ENCODE data around the gene GRIN2A. TPM values are rescaled to one million over a fixed set of nuclear protein-coding genes. Genes with fewer than 3 reads are reported as not detected.

GRIN2A gene
- total and polyA plus RNA-seq, 5 donors from 2014 or later: not detected

- no peaks in the 10 kb centered on the region for H3K4me1 ChIP-seq (ENCODE audit: control insufficient read depth, insufficient read depth, low read length, poor library complexity, severe bottlenecking)
- no peak for ATAC-seq (ENCODE audit: low read depth in 2 of 2)
- H3K4me3 ChIP-seq (ENCODE audit: low read depth, low read length): no peak overlapping the region
- no peak overlapping the region for H3K4me3 Mint-ChIP-seq
- H3K27ac ChIP-seq (ENCODE audit: insufficient read depth, low read length, poor library complexity, severe bottlenecking): no peak overlapping the region
- H3K36me3 Mint-ChIP-seq: no peaks in the 10 kb centered on the region
- H3K36me3 ChIP-seq (ENCODE audit: control insufficient read depth, insufficient read depth, low read length): no peaks in the 10 kb centered on the region
- H3K4me1 Mint-ChIP-seq: no peaks in the 10 kb centered on the region
- no peaks in the 10 kb centered on the region for H3K27me3 Mint-ChIP-seq
- H3K9me3 Mint-ChIP-seq: peaks cover 0 to 2% (median 0%) of the 10 kb centered on the region in 7 donors
- no peak for DNase-seq
- no peaks in the 10 kb centered on the region for H3K27me3 ChIP-seq (ENCODE audit: control insufficient read depth, insufficient read depth, low read length)
- H3K27ac Mint-ChIP-seq: no peak overlapping the region
- no peaks in the 10 kb centered on the region for H3K9me3 ChIP-seq (ENCODE audit: control insufficient read depth in 2 of 2, low read length in 2 of 2)
Measured at GRCh38 chr16:9723136-9723535, 459.1 kb downstream of the GRIN2A start.

- H3K27ac Mint-ChIP-seq: no peak overlapping the region
- no peaks in the 10 kb centered on the region for H3K9me3 ChIP-seq (ENCODE audit: control insufficient read depth in 2 of 2, low read length in 2 of 2)
- no peaks in the 10 kb centered on the region for H3K27me3 ChIP-seq (ENCODE audit: control insufficient read depth, insufficient read depth, low read length)
- ATAC-seq (ENCODE audit: low read depth in 2 of 2) (no peak), DNase-seq (no peak)
- peaks cover 0 to 6% (median 0%) of the 10 kb centered on the region in 7 donors for H3K9me3 Mint-ChIP-seq
- no peaks in the 10 kb centered on the region for H3K36me3 Mint-ChIP-seq
- peak overlapping the region in 1 of 4 donors; percentile 75 for H3K4me3 Mint-ChIP-seq
- H3K4me1 Mint-ChIP-seq: no peaks in the 10 kb centered on the region
- H3K27ac ChIP-seq (ENCODE audit: insufficient read depth, low read length, poor library complexity, severe bottlenecking): no peak overlapping the region
- H3K36me3 ChIP-seq (ENCODE audit: control insufficient read depth, insufficient read depth, low read length): no peaks in the 10 kb centered on the region
- no peaks in the 10 kb centered on the region for H3K4me1 ChIP-seq (ENCODE audit: control insufficient read depth, insufficient read depth, low read length, poor library complexity, severe bottlenecking)
- H3K27me3 Mint-ChIP-seq: no peaks in the 10 kb centered on the region
- no peak overlapping the region for H3K4me3 ChIP-seq (ENCODE audit: low read depth, low read length)
Measured at GRCh38 chr16:9713907-9714306, 468.3 kb downstream of the GRIN2A start.

GRCh38 chr16:9713156-9713555 is 469.1 kb downstream of the GRIN2A start:
- no peak for DNase-seq
- H3K27ac ChIP-seq (ENCODE audit: insufficient read depth, low read length, poor library complexity, severe bottlenecking): no peak overlapping the region
- ATAC-seq (ENCODE audit: low read depth in 2 of 2): no peak
- H3K27me3 ChIP-seq (ENCODE audit: control insufficient read depth, insufficient read depth, low read length): no peaks in the 10 kb centered on the region
- H3K27me3 Mint-ChIP-seq: no peaks in the 10 kb centered on the region
- no peaks in the 10 kb centered on the region for H3K4me1 Mint-ChIP-seq
- no peaks in the 10 kb centered on the region for H3K36me3 ChIP-seq (ENCODE audit: control insufficient read depth, insufficient read depth, low read length)
- H3K4me1 ChIP-seq (ENCODE audit: control insufficient read depth, insufficient read depth, low read length, poor library complexity, severe bottlenecking): no peaks in the 10 kb centered on the region
- no peaks in the 10 kb centered on the region for H3K36me3 Mint-ChIP-seq
- no peaks in the 10 kb centered on the region for H3K9me3 ChIP-seq (ENCODE audit: control insufficient read depth in 2 of 2, low read length in 2 of 2)
- H3K9me3 Mint-ChIP-seq: peaks cover 0 to 8% (median 0%) of the 10 kb centered on the region in 7 donors
- no peak overlapping the region for H3K4me3 ChIP-seq (ENCODE audit: low read depth, low read length)
- H3K27ac Mint-ChIP-seq: no peak overlapping the region
- H3K4me3 Mint-ChIP-seq: no peak overlapping the region

- no peak overlapping the region for H3K27ac Mint-ChIP-seq
- DNase-seq: no peak
- H3K9me3 ChIP-seq (ENCODE audit: control insufficient read depth in 2 of 2, low read length in 2 of 2): no peaks in the 10 kb centered on the region
Measured at GRCh38 chr16:9708972-9709620, 473.1 kb downstream of the GRIN2A start.

GRCh38 chr16:9706217-9706836 is 475.9 kb downstream of the GRIN2A start:
- no peaks in the 10 kb centered on the region for H3K9me3 ChIP-seq (ENCODE audit: control insufficient read depth in 2 of 2, low read length in 2 of 2)
- H3K27ac Mint-ChIP-seq: no peak overlapping the region
- H3K9me3 Mint-ChIP-seq: peaks cover 0 to 7% (median 0%) of the 10 kb centered on the region in 7 donors
- no peak for DNase-seq
- no peaks in the 10 kb centered on the region for H3K4me1 Mint-ChIP-seq
- no peak for ATAC-seq (ENCODE audit: low read depth in 2 of 2)
- no peak overlapping the region for H3K4me3 ChIP-seq (ENCODE audit: low read depth, low read length)
- no peaks in the 10 kb centered on the region for H3K4me1 ChIP-seq (ENCODE audit: control insufficient read depth, insufficient read depth, low read length, poor library complexity, severe bottlenecking)
- H3K27ac ChIP-seq (ENCODE audit: insufficient read depth, low read length, poor library complexity, severe bottlenecking): no peak overlapping the region
- H3K36me3 Mint-ChIP-seq: no peaks in the 10 kb centered on the region
- no peaks in the 10 kb centered on the region for H3K27me3 ChIP-seq (ENCODE audit: control insufficient read depth, insufficient read depth, low read length)
- no peaks in the 10 kb centered on the region for H3K36me3 ChIP-seq (ENCODE audit: control insufficient read depth, insufficient read depth, low read length)
- no peaks in the 10 kb centered on the region for H3K27me3 Mint-ChIP-seq
- H3K4me3 Mint-ChIP-seq: no peak overlapping the region

More at GRCh38 chr16:9708972-9709620, 473.1 kb downstream of the GRIN2A start:
- Mint-ChIP-seq H3K9me3 (peaks cover 0 to 7% (median 0%) of the 10 kb centered on the region in 7 donors), H3K27me3 (no peaks in the 10 kb centered on the region), H3K4me3 (no peak overlapping the region), H3K4me1 (no peaks in the 10 kb centered on the region), H3K36me3 (no peaks in the 10 kb centered on the region)
- Histone ChIP-seq H3K27ac (ENCODE audit: insufficient read depth, low read length, poor library complexity, severe bottlenecking) (no peak overlapping the region), H3K36me3 (ENCODE audit: control insufficient read depth, insufficient read depth, low read length) (no peaks in the 10 kb centered on the region), H3K27me3 (ENCODE audit: control insufficient read depth, insufficient read depth, low read length) (no peaks in the 10 kb centered on the region), H3K4me3 (ENCODE audit: low read depth, low read length) (no peak overlapping the region), H3K4me1 (ENCODE audit: control insufficient read depth, insufficient read depth, low read length, poor library complexity, severe bottlenecking) (no peaks in the 10 kb centered on the region)
- no peak for ATAC-seq (ENCODE audit: low read depth in 2 of 2)

- Mint-ChIP-seq H3K27me3 (no peaks in the 10 kb centered on the region), H3K4me3 (no peak overlapping the region), H3K4me1 (no peaks in the 10 kb centered on the region), H3K36me3 (no peaks in the 10 kb centered on the region), H3K9me3 (peaks cover 0 to 6% (median 2%) of the 10 kb centered on the region in 7 donors), H3K27ac (no peak overlapping the region)
- Histone ChIP-seq H3K4me1 (ENCODE audit: control insufficient read depth, insufficient read depth, low read length, poor library complexity, severe bottlenecking) (no peaks in the 10 kb centered on the region), H3K27me3 (ENCODE audit: control insufficient read depth, insufficient read depth, low read length) (no peaks in the 10 kb centered on the region), H3K27ac (ENCODE audit: insufficient read depth, low read length, poor library complexity, severe bottlenecking) (no peak overlapping the region), H3K9me3 (ENCODE audit: control insufficient read depth in 2 of 2, low read length in 2 of 2) (no peaks in the 10 kb centered on the region), H3K36me3 (ENCODE audit: control insufficient read depth, insufficient read depth, low read length) (no peaks in the 10 kb centered on the region), H3K4me3 (ENCODE audit: low read depth, low read length) (no peak overlapping the region)
- no peak for ATAC-seq (ENCODE audit: low read depth in 2 of 2)
- no peak for DNase-seq
Measured at GRCh38 chr16:9703731-9704130, 478.5 kb downstream of the GRIN2A start.

Other genes with a start within 250 kb of the GRIN2A start
- gene ATF7IP2, start 203.6 kb upstream of the GRIN2A start, total RNA-seq: 94.5 TPM
- gene ATF7IP2, start 203.6 kb upstream of the GRIN2A start, polyA plus RNA-seq: 100 to 1,000 TPM in 1 of 4 donors, 10 to 100 TPM in 3; 47.6 to 114 (median 88.3) TPM